ENCODE results near the gene TMEM31.

GRCh38 chrX:103737696-103738095 lies 27.0 kb downstream of the TMEM31 start:
- TF ChIP-seq POLR2A (IDR thresholded peaks at IDR 0.05; ENCODE audit: low read length) (no peak), GATA1 (IDR thresholded peaks at IDR 0.05; ENCODE audit: low read depth, low read length) (no peak)

Measured in erythroblast (primary cell).